Measurements from ENCODE around the gene KLHL40.

Gene KLHL40

GRCh38 chr3:42658771-42659390 is 26.5 kb upstream of the KLHL40 start:
- TF ChIP-seq CTCF (IDR thresholded peaks at IDR 0.05; ENCODE audit: low read depth, low read length), result no peak
- TF ChIP-seq POLR2A (IDR thresholded peaks at IDR 0.05; ENCODE audit: extremely low read depth, insufficient read length), result no peak
- TF ChIP-seq, protein P1, sequence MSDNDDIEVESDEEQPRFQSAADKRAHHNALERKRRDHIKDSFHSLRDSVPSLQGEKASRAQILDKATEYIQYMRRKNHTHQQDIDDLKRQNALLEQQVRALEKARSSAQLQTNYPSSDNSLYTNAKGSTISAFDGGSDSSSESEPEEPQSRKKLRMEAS (IDR thresholded peaks at IDR 0.05; ENCODE audit: low read depth, low read length), result no peak
- TF ChIP-seq MYC (IDR thresholded peaks at IDR 0.05; ENCODE audit: low read depth, low read length), result no peak
- no peak overlapping the region for H3K4me3 ChIP-seq (ENCODE audit: low read depth, low read length)
- no peak for DNase-seq (ENCODE audit: low read depth)

GRCh38 chr3:42659451-42660130 is 25.7 kb upstream of the KLHL40 start:
- no peak overlapping the region for H3K4me3 ChIP-seq (ENCODE audit: low read depth, low read length)

DNA sequence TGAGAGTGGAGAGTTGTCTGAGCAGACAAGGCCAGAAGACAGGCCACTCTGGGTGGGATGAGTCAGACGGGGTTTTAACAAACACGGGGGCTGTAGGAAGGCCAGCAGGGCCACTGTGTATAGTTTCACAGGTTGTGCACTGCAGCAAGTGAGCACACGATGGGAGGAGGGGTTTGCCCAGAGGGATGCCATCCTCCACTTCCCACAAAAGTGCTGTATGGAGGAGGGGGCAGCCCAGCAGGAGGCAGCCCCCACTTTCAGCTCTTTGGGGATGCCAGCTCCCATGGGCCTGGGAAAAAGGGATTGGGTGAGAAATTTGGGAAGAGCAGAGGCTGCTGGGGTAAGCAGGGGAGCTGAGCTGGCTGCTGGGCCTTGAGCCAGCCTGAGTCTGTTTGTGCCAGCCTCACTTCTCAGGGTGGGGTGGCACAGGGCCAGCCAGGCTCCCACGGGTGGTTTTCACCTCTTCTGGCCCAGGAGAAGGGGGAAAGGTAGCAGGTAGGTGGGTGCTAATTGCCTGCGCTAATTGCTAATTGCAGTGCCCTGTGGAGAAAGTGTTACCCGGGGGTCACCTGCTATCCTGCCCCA is 25.1 kb upstream of the KLHL40 start:
- TF ChIP-seq POLR2A (IDR thresholded peaks at IDR 0.05; ENCODE audit: extremely low read depth, insufficient read length) (no peak), MYC (IDR thresholded peaks at IDR 0.05; ENCODE audit: low read depth, low read length) (no peak), CTCF (IDR thresholded peaks at IDR 0.05; ENCODE audit: low read depth, low read length) (no peak)
- TF ChIP-seq, protein P1 (IDR thresholded peaks at IDR 0.05; ENCODE audit: low read depth, low read length), result no peak
- DNase-seq (ENCODE audit: low read depth), result no peak
- H3K4me3 ChIP-seq (ENCODE audit: low read depth, low read length), result no peak overlapping the region

More at GRCh38 chr3:42659451-42660130, 25.7 kb upstream of the KLHL40 start:
- TF ChIP-seq POLR2A (IDR thresholded peaks at IDR 0.05; ENCODE audit: extremely low read depth, insufficient read length) (no peak), MYC (IDR thresholded peaks at IDR 0.05; ENCODE audit: low read depth, low read length) (no peak), CTCF (IDR thresholded peaks at IDR 0.05; ENCODE audit: low read depth, low read length) (no peak)
- TF ChIP-seq, protein P1 (IDR thresholded peaks at IDR 0.05; ENCODE audit: low read depth, low read length), result no peak
- no peak for DNase-seq (ENCODE audit: low read depth)

GRCh38 chr3:42660898-42661297 is 24.4 kb upstream of the KLHL40 start:
- TF ChIP-seq CTCF (IDR thresholded peaks at IDR 0.05; ENCODE audit: low read depth, low read length), result peak; percentile 41
- TF ChIP-seq MYC (IDR thresholded peaks at IDR 0.05; ENCODE audit: low read depth, low read length), result no peak
- peak; percentile 57 for DNase-seq (ENCODE audit: low read depth)
- no peak overlapping the region for H3K4me3 ChIP-seq (ENCODE audit: low read depth, low read length)

DNA sequence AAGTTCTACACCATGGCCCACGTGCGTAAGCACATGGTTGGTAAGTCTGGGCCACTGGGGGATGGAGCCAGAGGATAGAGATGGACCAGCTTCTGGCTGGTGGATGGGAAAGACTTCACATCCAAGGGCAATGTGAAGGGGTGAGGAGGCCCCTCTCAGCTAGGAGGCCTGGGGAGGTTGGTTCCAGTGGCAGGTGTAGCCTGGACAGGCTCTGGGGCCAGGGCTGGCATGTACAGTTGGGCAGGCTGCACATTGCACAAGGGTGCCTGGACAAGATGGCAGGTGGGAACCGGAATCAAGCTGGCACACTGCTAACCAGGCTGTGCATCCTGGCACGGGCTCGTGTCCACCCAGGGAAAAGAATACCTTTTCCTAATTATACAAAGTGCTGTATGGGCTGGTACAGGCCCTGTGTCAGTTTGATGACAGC is 23.7 kb upstream of the KLHL40 start:
- DNase-seq (ENCODE audit: low read depth), result no peak
- TF ChIP-seq MYC (IDR thresholded peaks at IDR 0.05; ENCODE audit: low read depth, low read length) (no peak), POLR2A (IDR thresholded peaks at IDR 0.05; ENCODE audit: extremely low read depth, insufficient read length) (no peak), CTCF (IDR thresholded peaks at IDR 0.05; ENCODE audit: low read depth, low read length) (no peak)
- TF ChIP-seq, protein P1 (IDR thresholded peaks at IDR 0.05; ENCODE audit: low read depth, low read length), result no peak
- H3K4me3 ChIP-seq (ENCODE audit: low read depth, low read length), result no peak overlapping the region

Measured in NB4 (cell line).